IMR-90 (cell line): ENCODE data around the gene DNMT3A. TPM values are rescaled to one million over a fixed set of nuclear protein-coding genes. Genes with fewer than 3 reads are reported as not detected.

Experiments used
- ATAC-seq: fragments of 200-7000 bp; cut with Tn5 transposase; 2 replicates; pipeline ENCODE4 v1.9.1; 2020; ENCODE audit warnings: low read depth, mild to moderate bottlenecking, moderate library complexity
- BruUV-seq: library from RNA; stranded (reverse); fragments of 400-500 nt; replicated peaks from 2 replicates; lab custom pipeline; 2021; lab: Mats Ljungman, UMichigan
- CTCF ChIA-PET: fragments of 300-600 bp; formaldehyde crosslinking; extraction: SDS; loops from one replicate; lab custom pipeline; 2021; ENCODE audit warnings: antibody characterized with exemption; lab: Yijun Ruan, JAX
- POLR2A ChIA-PET: fragments of 300-600 bp; sonication (Branson Sonifier 250); formaldehyde crosslinking; loops from one replicate; lab custom pipeline; 2022; ENCODE audit warnings: antibody characterized with exemption; ENCODE audit not compliant: unreplicated experiment; lab: Charles Lee
- DNase-seq: peaks from one replicate; pipeline ENCODE4 v3.0.0; 2013
- H2AFZ ChIP-seq: replicated peaks from 2 replicates; pipeline ENCODE3; 2013; ENCODE audit warnings: low read length, mild to moderate bottlenecking; ENCODE audit not compliant: poor library complexity
- H2AK5ac ChIP-seq: 2 replicates; pipeline ENCODE4 v1.6.1; 2013; ENCODE audit warnings: low read depth, low read length, inconsistent platforms
- H2AK9ac ChIP-seq: replicated peaks from 2 replicates; pipeline ENCODE3; 2013; ENCODE audit warnings: mild to moderate bottlenecking, low read depth, low read length, moderate library complexity; ENCODE audit not compliant: poor library complexity
- H2BK120ac ChIP-seq: 2 replicates; pipeline ENCODE4 v1.6.1; 2013; ENCODE audit warnings: low read depth, low read length, inconsistent platforms
- H2BK15ac ChIP-seq: 3 replicates; pipeline ENCODE4 v1.6.1; 2013; ENCODE audit warnings: low read depth, low read length, inconsistent platforms
- H2BK20ac ChIP-seq: 2 replicates; pipeline ENCODE4 v1.6.1; 2013; ENCODE audit warnings: low read depth, mild to moderate bottlenecking, inconsistent platforms, low read length, moderate library complexity
- H2BK5ac ChIP-seq: 2 replicates; pipeline ENCODE4 v1.6.1; 2013; ENCODE audit warnings: mild to moderate bottlenecking, low read depth, low read length, inconsistent platforms; ENCODE audit not compliant: poor library complexity, severe bottlenecking
- H3K14ac ChIP-seq: replicated peaks from 2 replicates; pipeline ENCODE4 v1.6.1; 2013; ENCODE audit warnings: low read depth, low read length, inconsistent platforms
- H3K18ac ChIP-seq: 2 replicates; pipeline ENCODE4 v1.6.1; 2013; ENCODE audit warnings: low read depth, low read length, control low read depth
- H3K23ac ChIP-seq: 2 replicates; pipeline ENCODE4 v1.6.1; 2013; ENCODE audit warnings: low read depth, low read length, inconsistent platforms
- H3K27ac ChIP-seq: 2 replicates; pipeline ENCODE4 v1.5.1; 2013; ENCODE audit warnings: mild to moderate bottlenecking, control low read depth, low read length; ENCODE audit not compliant: insufficient read depth
- H3K27me3 ChIP-seq: 2 replicates; pipeline ENCODE4 v1.6.1; 2013; ENCODE audit warnings: low read length; ENCODE audit not compliant: control insufficient read depth, insufficient read depth
- H3K36me3 ChIP-seq: 2 replicates; pipeline ENCODE4 v1.6.1; 2013; ENCODE audit warnings: low read length, mixed read lengths; ENCODE audit not compliant: control insufficient read depth, insufficient read depth
- H3K4ac ChIP-seq: 2 replicates; pipeline ENCODE4 v1.6.1; 2013; ENCODE audit warnings: low read depth, low read length, inconsistent platforms
- H3K4me1 ChIP-seq: 2 replicates; pipeline ENCODE4 v1.6.1; 2013; ENCODE audit warnings: low read length, mixed read lengths; ENCODE audit not compliant: control insufficient read depth, insufficient read depth
- H3K4me2 ChIP-seq: 2 replicates; pipeline ENCODE4 v1.6.1; 2013; ENCODE audit warnings: low read depth, mild to moderate bottlenecking, control low read depth, low read length, moderate library complexity
- H3K4me3 ChIP-seq: 2 replicates; pipeline ENCODE4 v1.5.1; 2013; ENCODE audit warnings: low read depth, mild to moderate bottlenecking, control low read depth, low read length, moderate library complexity; ENCODE audit not compliant: insufficient read depth
- H3K56ac ChIP-seq: 2 replicates; pipeline ENCODE4 v1.6.1; 2013; ENCODE audit warnings: low read length, inconsistent platforms; ENCODE audit not compliant: insufficient read depth; ENCODE audit errors: extremely low read depth
- H3K79me1 ChIP-seq, 2 experiments: 2 replicates each; pipeline ENCODE4 v1.6.1; 2013; ENCODE audit warnings: low read length in 2 of 2, inconsistent platforms in 1 of 2, low read depth in 1 of 2
- H3K9ac ChIP-seq: 2 replicates; pipeline ENCODE4 v1.6.1; 2013; ENCODE audit warnings: low read depth, low read length, control low read depth
- H3K9me1 ChIP-seq: 2 replicates; pipeline ENCODE4 v1.6.1; 2013; ENCODE audit warnings: low read length, inconsistent platforms; ENCODE audit not compliant: insufficient read depth
- H3K9me3 ChIP-seq: 2 replicates; pipeline ENCODE4 v1.6.1; 2013; ENCODE audit warnings: low read length; ENCODE audit not compliant: control insufficient read depth, insufficient read depth
- H4K20me1 ChIP-seq: 2 replicates; pipeline ENCODE4 v1.6.1; 2013; ENCODE audit warnings: low read length, inconsistent platforms; ENCODE audit not compliant: insufficient read depth
- H4K5ac ChIP-seq: 2 replicates; pipeline ENCODE4 v1.6.1; 2013; ENCODE audit warnings: mild to moderate bottlenecking, low read depth, low read length, control low read depth
- H4K8ac ChIP-seq, 2 experiments: 2 replicates each; pipeline ENCODE4 v1.6.1; 2013; ENCODE audit warnings: low read depth in 2 of 2, low read length in 2 of 2, control low read depth in 1 of 2, inconsistent platforms in 1 of 2
- H4K91ac ChIP-seq: 2 replicates; pipeline ENCODE4 v1.6.1; 2013; ENCODE audit warnings: low read depth, low read length, inconsistent platforms; ENCODE audit not compliant: insufficient read depth
- BHLHE40 ChIP-seq: fragments of 150-350 bp; IDR thresholded peaks from 2 replicates; pipeline ENCODE4 v1.6.1; 2016; ENCODE audit warnings: mild to moderate bottlenecking, low read depth, low read length
- CEBPB ChIP-seq: IDR thresholded peaks from 2 replicates; pipeline ENCODE4 v1.6.1; 2012; ENCODE audit warnings: low read depth, low read length, improper control_type of control experiment
- ELK1 ChIP-seq: fragments of 150-350 bp; IDR thresholded peaks from 2 replicates; pipeline ENCODE4 v1.6.1; 2016; ENCODE audit warnings: low read depth, mild to moderate bottlenecking, low read length, moderate library complexity, borderline replicate concordance
- NFE2L2 ChIP-seq: fragments of 150-350 bp; IDR thresholded peaks from 2 replicates; pipeline ENCODE4 v1.6.1; 2016; ENCODE audit warnings: low read depth, mild to moderate bottlenecking, low read length
- POLR2A ChIP-seq: IDR thresholded peaks from 2 replicates; pipeline ENCODE4 v1.6.1; 2012; ENCODE audit warnings: mild to moderate bottlenecking, low read depth, low read length
- RCOR1 ChIP-seq: IDR thresholded peaks from 2 replicates; pipeline ENCODE4 v1.6.1; 2012; ENCODE audit warnings: mild to moderate bottlenecking, low read length, improper control_type of control experiment; ENCODE audit not compliant: insufficient replicate concordance
- RFX5 ChIP-seq: IDR thresholded peaks from 2 replicates; pipeline ENCODE4 v1.8.0; 2012; ENCODE audit warnings: low read depth, mild to moderate bottlenecking, low read length, moderate library complexity
- SMC3 ChIP-seq: fragments of 150-350 bp; IDR thresholded peaks from 2 replicates; pipeline ENCODE4 v1.6.1; 2016; ENCODE audit warnings: low read depth, mild to moderate bottlenecking, antibody characterized with exemption, low read length, moderate library complexity
- USF2 ChIP-seq: fragments of 150-350 bp; IDR thresholded peaks from 2 replicates; pipeline ENCODE4 v1.6.1; 2017; ENCODE audit warnings: mild to moderate bottlenecking, antibody characterized with exemption, low read length, low read depth
- WGBS, 2 experiments: methylation state at CpG; one replicate each; pipeline versions ENCODE4 v1.1.5 to v1.1.7; 2013; ENCODE audit warnings: missing lambda C conversion rate in 2 of 2; ENCODE audit not compliant: insufficient read length in 1 of 2; ENCODE audit errors: extremely low coverage in 2 of 2; 5-methylcytosine and 5-hydroxymethylcytosine counted together
- dilution Hi-C: fragments of 300-500 bp; cut with HindIII; formaldehyde crosslinking; loops from one replicate; pipeline ENCODE4 v1.14.3; 2018; ENCODE audit warnings: low sequenced_read_pairs; ENCODE audit not compliant: unreplicated experiment
- in situ Hi-C: fragments of 300-500 bp; cut with MboI; formaldehyde crosslinking; loops from 3 replicates; pipeline ENCODE4 v1.14.3; 2019; ENCODE audit warnings: low sequenced_read_pairs, inconsistent platforms, mixed read lengths
- intact Hi-C: fragments of 100-400 bp; cut with micrococcal nuclease; formaldehyde crosslinking; loops from 2 replicates; pipeline ENCODE4 v1.10.0; 2022
- polyA plus RNA-seq, 3 experiments: library from polyadenylated mRNA; depleted of rRNA; stranded (reverse); fragments of >200 nt; gene quantifications; 2 replicates each; pipeline ENCODE4 v1.2.3, GENCODE V29; 2012; ENCODE audit warnings: low replicate concordance in 1 of 3
- total RNA-seq: library from RNA; depleted of rRNA; stranded (reverse); fragments of >200 nt; gene quantifications from 2 replicates; pipeline ENCODE4 v1.2.3, GENCODE V29; 2012

The DNMT3A gene
- total and polyA plus RNA-seq, 2 of the 4 experiments (the other 2 are of a cell fraction) = 4.4 to 9.7 TPM

- peaks cover 52% of the 10 kb centered on the region for H4K20me1 ChIP-seq
- H3K4me1 ChIP-seq = no peaks in the 10 kb centered on the region
- no peak overlapping the region for H3K27ac ChIP-seq
- H3K4me3 ChIP-seq = no peak overlapping the region
- no peak overlapping the region for H2BK20ac ChIP-seq
- no peak overlapping the region for H3K56ac ChIP-seq
- no peak overlapping the region for H2AK5ac ChIP-seq
- H3K18ac ChIP-seq = no peak overlapping the region
- H3K23ac ChIP-seq = no peak overlapping the region; the same call in 1 of the 2 replicates
- H2BK15ac ChIP-seq = no peak overlapping the region
- in situ Hi-C loops (no loop called here), dilution Hi-C loops (no loop called here), intact Hi-C loops (no loop called here)
- no peak overlapping the region for H4K91ac ChIP-seq
- no peak overlapping the region for H3K4me2 ChIP-seq
- H3K36me3 ChIP-seq = peaks cover 13% of the 10 kb centered on the region
- H3K9me3 ChIP-seq = peaks cover 8% of the 10 kb centered on the region
- WGBS, 2 experiments = no CpG with 5 or more reads among the region's 4 CpGs
- no peak overlapping the region for H2BK5ac ChIP-seq
- POLR2A ChIA-PET = interaction anchor here (0.5 kb wide), 1 partner anchor 31 kb away, joined by 6 read pairs; no protein-coding TSS in a partner anchor
- H3K9ac ChIP-seq = no peak overlapping the region
- no TSS peak for BruUV-seq
- no peak for ATAC-seq
- H3K79me1 ChIP-seq = peaks cover 6 to 46% of the 10 kb centered on the region in 2 experiments
- H3K14ac ChIP-seq = no peak overlapping the region
- H4K8ac ChIP-seq = no peak overlapping the region
- H3K9me1 ChIP-seq = 0 out of 2 replicates have a peak, but pooled peaks cover 4% of the 10 kb centered on the region
- H3K27me3 ChIP-seq = no peaks in the 10 kb centered on the region
- CTCF ChIA-PET = no interaction called here
- H2BK120ac ChIP-seq = no peak overlapping the region
- no peak for TF ChIP-seq ELK1
- no peak for TF ChIP-seq NFE2L2
- TF ChIP-seq RFX5 = no peak
- no peak for TF ChIP-seq SMC3
- TF ChIP-seq CEBPB = no peak
- no peak for TF ChIP-seq RCOR1
- TF ChIP-seq USF2 = no peak
- TF ChIP-seq POLR2A = no peak
- no peak for TF ChIP-seq BHLHE40
- H2AFZ ChIP-seq = no peak overlapping the region
- H2AK9ac ChIP-seq = no peak overlapping the region
- no peak for DNase-seq
- H3K4ac ChIP-seq = no peak overlapping the region
- no peak overlapping the region for H4K5ac ChIP-seq
Observed at GRCh38 chr2:25330937-25331336, 10.8 kb downstream of the DNMT3A start.
